ENCODE measurements around the gene CYP2C9.

Gene CYP2C9

DNA sequence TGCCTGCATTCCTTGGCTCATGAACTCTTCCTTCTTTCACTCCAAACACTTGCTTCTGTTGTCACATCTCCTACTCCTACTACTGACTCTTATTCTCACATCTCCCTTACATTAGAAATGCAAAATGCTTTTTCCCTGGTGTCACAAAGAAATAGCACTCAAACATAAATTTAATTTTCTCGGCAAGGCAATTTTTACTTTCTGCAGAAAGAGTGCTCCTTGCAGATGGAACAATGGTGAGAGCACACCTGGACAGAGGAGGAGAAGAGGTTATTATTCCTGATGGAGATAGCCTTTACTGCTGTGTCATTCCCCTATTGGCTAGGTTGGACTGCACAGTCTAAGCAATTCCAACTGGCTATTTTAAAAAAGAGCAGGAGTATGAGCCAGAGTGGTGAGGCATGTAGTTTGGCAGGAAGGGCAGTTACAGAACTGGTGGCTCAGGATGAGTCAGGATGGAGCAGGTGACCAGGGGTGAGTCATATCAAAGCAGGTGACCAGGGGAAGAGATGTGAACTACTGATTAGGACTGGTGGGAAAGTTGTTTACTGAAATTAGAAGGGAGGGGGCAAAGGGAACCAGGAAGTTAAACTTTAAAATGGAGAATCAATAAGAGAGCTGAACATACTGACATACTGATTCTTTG is 52.9 kb downstream of the CYP2C9 start:
- Mint-ChIP-seq H3K4me3 (no peak overlapping the region), H3K27me3 (ENCODE audit: low read depth) (no peaks in the 10 kb centered on the region), H3K4me1 (ENCODE audit: low read depth) (no peaks in the 10 kb centered on the region), H3K9me3 (peaks cover 19% of the 10 kb centered on the region), H3K36me3 (ENCODE audit: low read depth) (no peaks in the 10 kb centered on the region), H3K27ac (no peak overlapping the region)
- DNase-seq (ENCODE audit: low spot score) = no peak

DNA sequence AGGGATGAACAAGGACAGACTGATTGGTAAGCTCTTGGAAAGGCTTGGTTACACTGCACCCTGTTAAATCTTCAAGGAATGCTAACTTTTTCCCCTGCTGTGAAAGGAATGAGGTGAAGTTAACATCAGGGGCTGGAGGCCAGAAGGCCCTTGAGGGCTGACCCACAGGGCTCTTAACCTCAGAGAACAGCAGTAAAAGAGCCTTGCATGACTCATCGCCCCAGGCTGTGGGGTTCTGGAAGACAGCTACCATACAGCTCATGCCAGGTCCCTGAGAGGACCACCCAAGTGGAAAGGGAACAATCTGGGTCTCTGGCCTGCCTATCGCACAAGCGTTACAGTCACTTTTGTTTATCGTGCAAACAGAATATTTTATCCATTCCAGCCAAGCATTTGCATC is 54.4 kb downstream of the CYP2C9 start:
- DNase-seq (ENCODE audit: low spot score) = no peak
- H3K36me3 Mint-ChIP-seq (ENCODE audit: low read depth) = no peaks in the 10 kb centered on the region
- H3K4me3 Mint-ChIP-seq = no peak overlapping the region
- no peak overlapping the region for H3K27ac Mint-ChIP-seq
- no peaks in the 10 kb centered on the region for H3K4me1 Mint-ChIP-seq (ENCODE audit: low read depth)
- H3K9me3 Mint-ChIP-seq = peaks cover 19% of the 10 kb centered on the region
- H3K27me3 Mint-ChIP-seq (ENCODE audit: low read depth) = no peaks in the 10 kb centered on the region

- Mint-ChIP-seq H3K4me1 (ENCODE audit: low read depth) (peaks cover 5% of the 10 kb centered on the region), H3K27me3 (ENCODE audit: low read depth) (no peaks in the 10 kb centered on the region), H3K9me3 (no peaks in the 10 kb centered on the region), H3K27ac (no peak overlapping the region), H3K4me3 (no peak overlapping the region), H3K36me3 (ENCODE audit: low read depth) (no peaks in the 10 kb centered on the region)
- DNase-seq (ENCODE audit: low spot score) = no peak
Measured at GRCh38 chr10:94997741-94998174, 59.3 kb downstream of the CYP2C9 start.

- no peak overlapping the region for H3K4me3 Mint-ChIP-seq
- H3K27me3 Mint-ChIP-seq (ENCODE audit: low read depth) = no peaks in the 10 kb centered on the region
- no peaks in the 10 kb centered on the region for H3K4me1 Mint-ChIP-seq (ENCODE audit: low read depth)
- no peak overlapping the region for H3K27ac Mint-ChIP-seq
- no peak for DNase-seq (ENCODE audit: low spot score)
- no peaks in the 10 kb centered on the region for H3K9me3 Mint-ChIP-seq
- H3K36me3 Mint-ChIP-seq (ENCODE audit: low read depth) = no peaks in the 10 kb centered on the region
Measured at GRCh38 chr10:95026461-95026860, 88.0 kb downstream of the CYP2C9 start.

DNA sequence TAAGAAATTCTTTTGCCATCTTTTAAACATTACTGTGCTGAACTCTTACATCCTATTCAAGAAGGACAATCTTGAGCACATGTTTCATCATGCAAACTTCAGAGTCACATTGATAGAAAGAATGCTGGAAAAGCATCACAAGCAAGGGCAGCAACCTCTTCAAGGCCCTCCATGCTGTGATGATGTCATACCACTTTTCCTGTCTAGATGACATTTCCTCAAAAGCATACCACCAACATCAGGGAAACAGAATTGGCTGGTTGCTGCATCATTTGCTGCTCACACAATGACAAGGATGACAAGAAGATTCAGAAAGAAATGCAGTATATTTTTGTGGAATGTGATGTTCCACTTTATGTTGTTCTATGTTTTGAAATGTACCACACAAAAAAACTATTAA is 93.2 kb downstream of the CYP2C9 start:
- H3K36me3 Mint-ChIP-seq (ENCODE audit: low read depth) = no peaks in the 10 kb centered on the region
- H3K27ac Mint-ChIP-seq = no peak overlapping the region
- no peaks in the 10 kb centered on the region for H3K27me3 Mint-ChIP-seq (ENCODE audit: low read depth)
- H3K4me1 Mint-ChIP-seq (ENCODE audit: low read depth) = no peaks in the 10 kb centered on the region
- no peak overlapping the region for H3K4me3 Mint-ChIP-seq
- no peak for DNase-seq (ENCODE audit: low spot score)
- H3K9me3 Mint-ChIP-seq = no peaks in the 10 kb centered on the region

DNA sequence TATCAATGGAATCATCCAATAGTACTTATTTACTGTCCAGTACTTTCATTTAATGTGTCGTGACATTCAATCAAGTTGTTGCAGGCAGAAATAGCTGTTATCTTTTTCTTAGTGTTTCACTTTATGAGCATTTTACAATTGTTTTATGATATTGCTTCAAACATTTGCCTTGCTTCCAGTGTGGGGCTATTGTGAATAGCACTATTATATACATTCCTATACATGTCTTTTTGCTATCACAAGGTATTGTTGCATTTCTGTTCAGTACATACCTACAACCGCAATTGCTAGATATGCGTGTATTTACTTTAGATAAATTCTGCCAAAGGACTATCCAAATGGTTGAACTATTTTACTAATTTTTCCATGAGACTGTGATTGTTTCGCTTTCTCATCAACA is 95.9 kb downstream of the CYP2C9 start:
- Mint-ChIP-seq H3K27me3 (ENCODE audit: low read depth) (no peaks in the 10 kb centered on the region), H3K9me3 (no peaks in the 10 kb centered on the region), H3K27ac (no peak overlapping the region), H3K36me3 (ENCODE audit: low read depth) (no peaks in the 10 kb centered on the region), H3K4me3 (no peak overlapping the region), H3K4me1 (ENCODE audit: low read depth) (no peaks in the 10 kb centered on the region)
- no peak for DNase-seq (ENCODE audit: low spot score)

DNA sequence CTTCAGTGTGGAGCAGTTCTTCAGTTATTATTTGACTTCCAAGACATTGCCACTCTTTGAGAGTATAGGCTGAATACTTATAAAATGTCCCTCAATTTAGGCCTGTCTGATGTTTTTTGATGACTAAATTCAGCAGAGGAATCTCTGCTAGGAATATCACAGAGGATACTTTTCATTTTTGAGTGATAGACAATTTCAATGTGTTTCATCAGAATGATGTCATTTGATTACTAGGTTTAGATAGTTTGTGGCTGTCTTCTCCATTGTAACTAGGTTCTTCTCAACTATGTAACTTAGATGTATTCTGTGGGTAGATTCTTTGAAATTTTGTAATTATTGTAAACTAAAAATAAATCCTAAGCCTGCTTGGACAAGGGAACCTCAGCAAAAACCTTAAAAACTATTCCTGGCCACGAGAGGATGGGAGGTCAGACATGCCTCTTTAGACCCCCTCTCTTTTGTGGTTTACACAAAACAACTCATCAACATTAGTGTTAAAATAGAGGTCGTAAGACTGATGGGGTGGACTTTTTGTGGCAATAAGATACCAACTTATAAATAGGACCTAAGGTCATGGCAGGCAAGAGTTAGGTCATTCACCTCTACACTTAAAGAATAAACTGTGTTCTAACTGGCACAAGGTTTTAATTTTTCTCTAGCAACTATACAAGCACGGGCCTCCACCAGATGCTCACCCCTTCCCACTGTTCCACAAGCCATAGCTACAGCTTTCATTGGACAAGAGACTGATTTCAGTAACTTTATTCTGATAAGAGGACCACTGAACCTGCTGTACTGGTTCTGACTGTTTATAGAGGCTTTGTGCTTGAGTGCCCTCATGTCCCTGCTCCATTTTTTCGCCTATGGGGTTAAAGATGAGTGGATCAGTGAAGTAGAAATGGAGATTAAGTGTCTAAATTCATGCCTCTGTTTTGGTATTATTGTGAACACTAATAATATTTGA is 97.2 kb downstream of the CYP2C9 start:
- H3K4me3 Mint-ChIP-seq = no peak overlapping the region
- H3K27ac Mint-ChIP-seq = no peak overlapping the region
- no peaks in the 10 kb centered on the region for H3K27me3 Mint-ChIP-seq (ENCODE audit: low read depth)
- H3K9me3 Mint-ChIP-seq = no peaks in the 10 kb centered on the region
- no peaks in the 10 kb centered on the region for H3K4me1 Mint-ChIP-seq (ENCODE audit: low read depth)
- DNase-seq (ENCODE audit: low spot score) = no peak
- H3K36me3 Mint-ChIP-seq (ENCODE audit: low read depth) = no peaks in the 10 kb centered on the region

DNA sequence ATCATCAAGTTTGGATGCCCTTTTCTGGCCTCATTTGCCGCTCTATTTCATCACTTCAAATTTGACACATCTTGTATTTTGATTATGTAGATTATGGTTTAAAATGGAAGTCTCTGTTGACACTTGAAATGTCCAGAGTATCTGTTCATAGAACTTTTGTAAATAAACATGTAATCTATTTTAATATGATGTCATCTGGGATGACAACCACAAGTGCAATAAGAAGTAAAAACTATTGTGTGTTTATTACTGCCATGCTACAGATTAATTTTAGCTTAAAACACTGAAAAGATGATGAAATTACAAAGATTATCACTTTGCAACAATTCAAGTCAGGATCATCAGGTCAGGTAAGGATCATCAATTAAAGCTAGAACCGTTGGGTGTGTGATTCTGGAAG is 100.8 kb downstream of the CYP2C9 start:
- Mint-ChIP-seq H3K27ac (no peak overlapping the region), H3K36me3 (ENCODE audit: low read depth) (no peaks in the 10 kb centered on the region), H3K4me1 (ENCODE audit: low read depth) (no peaks in the 10 kb centered on the region), H3K4me3 (no peak overlapping the region), H3K9me3 (no peaks in the 10 kb centered on the region), H3K27me3 (ENCODE audit: low read depth) (no peaks in the 10 kb centered on the region)
- no peak for DNase-seq (ENCODE audit: low spot score)
